HepG2 (cell line): ENCODE data around the gene SPINDOC. TPM values are rescaled to one million over a fixed set of nuclear protein-coding genes. Genes with fewer than 3 reads are reported as not detected.

ENCODE experiments used
- AGO2 ChIP-seq: fragments of 200-400 bp; formaldehyde crosslinking; optimal IDR thresholded peaks from 2 replicates; pipeline ENCODE3; 2017; ENCODE audit warnings: mild to moderate bottlenecking, low read depth, low read length, moderate library complexity
- CEBPB ChIP-seq: IDR thresholded peaks from 2 replicates; pipeline ENCODE4 v1.6.1; 2011; ENCODE audit warnings: low read depth, low read length, improper control_type of control experiment, borderline replicate concordance
- FOXA1 ChIP-seq, 2 experiments: fragments of 450-650 bp in 1 of 2; sonication (generic) in 1 of 2; formaldehyde crosslinking in 1 of 2; IDR thresholded peaks; 2 replicates each; pipeline versions ENCODE4 v1.4.0 to v1.6.1; 2016 to 2020; ENCODE audit warnings: missing genetic modification reagents in 1 of 2
- HNRNPL ChIP-seq: fragments of 200-400 bp; formaldehyde crosslinking; IDR thresholded peaks from 2 replicates; pipeline ENCODE4 v1.6.1; 2017; ENCODE audit warnings: mild to moderate bottlenecking, low read depth, low read length
- HOXD1 ChIP-seq: sonication (generic); formaldehyde crosslinking; IDR thresholded peaks from 2 replicates; pipeline ENCODE4 v1.5.0; 2020; ENCODE audit warnings: missing genetic modification reagents
- MAZ ChIP-seq, 2 experiments: sonication (generic) in 1 of 2; formaldehyde crosslinking in 1 of 2; IDR thresholded peaks; 2 replicates each; pipeline versions ENCODE4 v1.5.0 to v1.6.1; 2012 to 2020; ENCODE audit warnings: low read depth in 2 of 2, mild to moderate bottlenecking in 2 of 2, borderline replicate concordance in 1 of 2, improper control_type of control experiment in 1 of 2, low read length in 1 of 2, missing genetic modification reagents in 1 of 2, moderate library complexity in 1 of 2
- NR2C2 ChIP-seq: sonication (generic); formaldehyde crosslinking; IDR thresholded peaks from 2 replicates; pipeline ENCODE4 v1.4.0; 2020; ENCODE audit warnings: missing genetic modification reagents, mild to moderate bottlenecking, moderate library complexity, borderline replicate concordance
- POLR2A ChIP-seq, 2 experiments: IDR thresholded peaks; 2 replicates each; pipeline ENCODE4 v1.6.1; 2011; ENCODE audit warnings: low read depth in 2 of 2, low read length in 2 of 2, mild to moderate bottlenecking in 1 of 2, moderate library complexity in 1 of 2; ENCODE audit not compliant: insufficient read depth in 1 of 2
- SAP130 ChIP-seq: IDR thresholded peaks from 2 replicates; pipeline ENCODE4 v1.6.1; 2016; ENCODE audit warnings: low read depth
- TBX2 ChIP-seq: sonication (generic); formaldehyde crosslinking; IDR thresholded peaks from 2 replicates; pipeline ENCODE4 v1.5.0; 2020; ENCODE audit warnings: missing genetic modification reagents, mild to moderate bottlenecking, borderline replicate concordance
- ZFP36L2 ChIP-seq: sonication (generic); formaldehyde crosslinking; IDR thresholded peaks from 2 replicates; pipeline ENCODE4 v1.4.0; 2020; ENCODE audit warnings: missing genetic modification reagents
- ZFP62 ChIP-seq: sonication (generic); formaldehyde crosslinking; IDR thresholded peaks from 2 replicates; pipeline ENCODE4 v1.4.0; 2020; ENCODE audit warnings: missing genetic modification reagents
- ZIK1 ChIP-seq: sonication (generic); formaldehyde crosslinking; IDR thresholded peaks from 2 replicates; pipeline ENCODE4 v1.5.0; 2020; ENCODE audit warnings: mild to moderate bottlenecking, low read depth, missing genetic modification reagents, borderline replicate concordance
- ZNF3 ChIP-seq: IDR thresholded peaks from 2 replicates; pipeline ENCODE4 v1.7.0; 2017; ENCODE audit warnings: inconsistent platforms
- ZNF883 ChIP-seq: sonication (generic); formaldehyde crosslinking; IDR thresholded peaks from 2 replicates; pipeline ENCODE4 v1.5.1; 2020; ENCODE audit warnings: mild to moderate bottlenecking, missing genetic modification reagents; ENCODE audit errors: not compliant biosample characterization
- ZZZ3 ChIP-seq: sonication (generic); formaldehyde crosslinking; IDR thresholded peaks from 2 replicates; pipeline ENCODE4 v1.4.0; 2020; ENCODE audit warnings: missing genetic modification reagents, mild to moderate bottlenecking, borderline replicate concordance
- polyA plus RNA-seq, 8 experiments: library from polyadenylated mRNA; depleted of rRNA in 3 of 8; stranded (reverse) in 7 of 8; unstranded in 1 of 8; fragments of >200 nt; fragmentation: Illumina TruSeq in 4 of 8; extraction: Trizol in 4 of 8; gene quantifications; 2 replicates each; pipeline versions ENCODE4 v1.2.1 to v1.2.3, GENCODE V29; 2011 to 2016; ENCODE audit warnings: low read depth in 4 of 8, missing spikeins in 1 of 8, mixed read lengths in 1 of 8; ENCODE audit not compliant: insufficient read depth in 1 of 8
- total RNA-seq, 5 experiments: library from RNA; depleted of rRNA; stranded (reverse); fragments of >200 nt; fragmentation: Illumina TruSeq; extraction: Trizol; gene quantifications; 2 replicates each; pipeline ENCODE4 v1.2.3, GENCODE V29; 2016; ENCODE audit warnings: low read depth in 1 of 5
- TF ChIP-seq, protein P1 (sequence below): sonication (generic); formaldehyde crosslinking; IDR thresholded peaks from 2 replicates; pipeline ENCODE4 v1.4.0; 2020; ENCODE audit warnings: missing genetic modification reagents
- TF ChIP-seq, protein P2 (sequence below): sonication (generic); formaldehyde crosslinking; IDR thresholded peaks from 2 replicates; pipeline ENCODE4 v1.4.0; 2020; ENCODE audit warnings: missing genetic modification reagents, borderline replicate concordance
- TF ChIP-seq, protein P3 (sequence below): sonication (generic); formaldehyde crosslinking; IDR thresholded peaks from 2 replicates; pipeline ENCODE4 v1.4.0; 2020; ENCODE audit warnings: mild to moderate bottlenecking, missing genetic modification reagents
- TF ChIP-seq, protein P4 (sequence below): sonication (generic); formaldehyde crosslinking; IDR thresholded peaks from 2 replicates; pipeline ENCODE4 v1.9.0; 2021; ENCODE audit warnings: missing genetic modification reagents, borderline replicate concordance

The SPINDOC gene
- total and polyA plus RNA-seq, 2 of the 13 experiments (the other 11 are each of a cell fraction or from before 2014, with no cell fraction given) = 21.4 to 29.9 TPM

DNA sequence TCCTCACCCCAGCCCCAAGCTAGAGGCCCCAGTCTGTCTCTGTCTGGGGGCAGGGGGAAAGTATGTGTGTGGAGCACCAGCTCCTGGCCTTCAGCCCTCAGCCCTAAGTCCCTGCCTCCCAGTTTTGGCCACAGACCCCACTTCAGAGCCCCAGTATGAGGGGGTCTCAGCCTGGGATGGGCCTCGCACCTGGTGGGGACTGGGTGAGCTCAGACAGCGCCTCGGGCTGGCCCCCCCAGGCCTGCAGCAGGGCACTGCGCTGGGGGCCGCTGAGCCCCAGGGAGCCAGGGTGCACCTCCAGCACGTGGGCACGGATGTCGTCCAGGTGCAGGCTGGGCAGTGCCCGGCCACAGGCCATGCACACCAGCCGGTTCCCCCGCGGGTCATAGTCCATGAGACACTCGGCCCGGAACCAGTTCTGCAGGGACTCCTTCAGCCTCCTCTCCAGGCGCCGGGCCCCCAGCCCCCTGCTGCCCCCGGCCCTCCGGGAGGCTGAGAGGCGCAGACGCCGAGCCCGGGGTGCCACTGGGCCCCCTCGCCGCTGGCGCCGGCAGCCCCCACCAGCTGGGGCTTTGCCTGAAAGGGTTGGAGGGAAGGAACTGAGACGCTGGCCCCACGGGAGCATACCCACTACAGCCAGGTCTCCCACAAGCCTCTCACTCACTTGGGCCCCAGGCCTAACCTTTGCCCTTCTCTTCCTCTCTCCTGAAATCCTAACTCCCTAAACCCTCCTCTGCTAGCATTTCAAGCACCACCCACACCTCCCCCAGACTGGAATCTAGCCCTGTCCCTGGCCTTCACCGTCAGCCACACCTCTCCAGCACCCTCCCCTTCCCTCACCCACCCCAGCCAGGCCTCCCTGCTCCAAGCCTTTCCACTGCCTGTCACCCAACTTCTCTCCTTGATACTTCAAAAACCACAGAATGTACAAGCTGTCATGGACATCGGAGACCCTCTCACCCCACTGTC, 48.3 kb upstream of the SPINDOC start (continued):
- TF ChIP-seq, protein P1, sequence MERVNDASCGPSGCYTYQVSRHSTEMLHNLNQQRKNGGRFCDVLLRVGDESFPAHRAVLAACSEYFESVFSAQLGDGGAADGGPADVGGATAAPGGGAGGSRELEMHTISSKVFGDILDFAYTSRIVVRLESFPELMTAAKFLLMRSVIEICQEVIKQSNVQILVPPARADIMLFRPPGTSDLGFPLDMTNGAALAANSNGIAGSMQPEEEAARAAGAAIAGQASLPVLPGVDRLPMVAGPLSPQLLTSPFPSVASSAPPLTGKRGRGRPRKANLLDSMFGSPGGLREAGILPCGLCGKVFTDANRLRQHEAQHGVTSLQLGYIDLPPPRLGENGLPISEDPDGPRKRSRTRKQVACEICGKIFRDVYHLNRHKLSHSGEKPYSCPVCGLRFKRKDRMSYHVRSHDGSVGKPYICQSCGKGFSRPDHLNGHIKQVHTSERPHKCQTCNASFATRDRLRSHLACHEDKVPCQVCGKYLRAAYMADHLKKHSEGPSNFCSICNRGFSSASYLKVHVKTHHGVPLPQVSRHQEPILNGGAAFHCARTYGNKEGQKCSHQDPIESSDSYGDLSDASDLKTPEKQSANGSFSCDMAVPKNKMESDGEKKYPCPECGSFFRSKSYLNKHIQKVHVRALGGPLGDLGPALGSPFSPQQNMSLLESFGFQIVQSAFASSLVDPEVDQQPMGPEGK (CRISPR knock-in tag) = peak; percentile 66
- TF ChIP-seq SAP130 (CRISPR knock-in tag) (peak; percentile 31; the same call in 1 of the 2 replicates), ZFP62 (CRISPR knock-in tag) (no peak), CEBPB (no peak), TBX2 (CRISPR knock-in tag) (peak; percentile 42; the same call in 1 of the 2 replicates), ZNF883 (CRISPR knock-in tag) (peak; percentile 27), MAZ (IDR thresholded peaks at IDR 0.05; ENCODE audit: borderline replicate concordance, low read depth, low read length) (no peak), MAZ (CRISPR knock-in tag; IDR thresholded peaks at IDR 0.05; ENCODE audit: low read depth) (no peak), HOXD1 (CRISPR knock-in tag) (no peak), ZIK1 (CRISPR knock-in tag) (no peak), ZNF3 (CRISPR knock-in tag) (no peak), NR2C2 (CRISPR knock-in tag) (0 out of 2 replicates have a peak, but pooled peaks have one; percentile 23), ZFP36L2 (CRISPR knock-in tag) (no peak), ZZZ3 (CRISPR knock-in tag) (no peak), HNRNPL (peak; percentile 96), POLR2A (IDR thresholded peaks at IDR 0.05; ENCODE audit: insufficient read depth in 1 of 2, low read depth in 2 of 2, low read length in 2 of 2) (peak in 1 of 2 experiments; percentile 22; a peak in 1 of 4 replicates), FOXA1 (IDR thresholded peaks at IDR 0.05) (no peak), FOXA1 (CRISPR knock-in tag; IDR thresholded peaks at IDR 0.05) (no peak), AGO2 (peak; percentile 93)
- TF ChIP-seq, protein P2, sequence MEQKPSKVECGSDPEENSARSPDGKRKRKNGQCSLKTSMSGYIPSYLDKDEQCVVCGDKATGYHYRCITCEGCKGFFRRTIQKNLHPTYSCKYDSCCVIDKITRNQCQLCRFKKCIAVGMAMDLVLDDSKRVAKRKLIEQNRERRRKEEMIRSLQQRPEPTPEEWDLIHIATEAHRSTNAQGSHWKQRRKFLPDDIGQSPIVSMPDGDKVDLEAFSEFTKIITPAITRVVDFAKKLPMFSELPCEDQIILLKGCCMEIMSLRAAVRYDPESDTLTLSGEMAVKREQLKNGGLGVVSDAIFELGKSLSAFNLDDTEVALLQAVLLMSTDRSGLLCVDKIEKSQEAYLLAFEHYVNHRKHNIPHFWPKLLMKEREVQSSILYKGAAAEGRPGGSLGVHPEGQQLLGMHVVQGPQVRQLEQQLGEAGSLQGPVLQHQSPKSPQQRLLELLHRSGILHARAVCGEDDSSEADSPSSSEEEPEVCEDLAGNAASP (CRISPR knock-in tag) = no peak
- TF ChIP-seq, protein P3, sequence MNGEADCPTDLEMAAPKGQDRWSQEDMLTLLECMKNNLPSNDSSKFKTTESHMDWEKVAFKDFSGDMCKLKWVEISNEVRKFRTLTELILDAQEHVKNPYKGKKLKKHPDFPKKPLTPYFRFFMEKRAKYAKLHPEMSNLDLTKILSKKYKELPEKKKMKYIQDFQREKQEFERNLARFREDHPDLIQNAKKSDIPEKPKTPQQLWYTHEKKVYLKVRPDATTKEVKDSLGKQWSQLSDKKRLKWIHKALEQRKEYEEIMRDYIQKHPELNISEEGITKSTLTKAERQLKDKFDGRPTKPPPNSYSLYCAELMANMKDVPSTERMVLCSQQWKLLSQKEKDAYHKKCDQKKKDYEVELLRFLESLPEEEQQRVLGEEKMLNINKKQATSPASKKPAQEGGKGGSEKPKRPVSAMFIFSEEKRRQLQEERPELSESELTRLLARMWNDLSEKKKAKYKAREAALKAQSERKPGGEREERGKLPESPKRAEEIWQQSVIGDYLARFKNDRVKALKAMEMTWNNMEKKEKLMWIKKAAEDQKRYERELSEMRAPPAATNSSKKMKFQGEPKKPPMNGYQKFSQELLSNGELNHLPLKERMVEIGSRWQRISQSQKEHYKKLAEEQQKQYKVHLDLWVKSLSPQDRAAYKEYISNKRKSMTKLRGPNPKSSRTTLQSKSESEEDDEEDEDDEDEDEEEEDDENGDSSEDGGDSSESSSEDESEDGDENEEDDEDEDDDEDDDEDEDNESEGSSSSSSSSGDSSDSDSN (CRISPR knock-in tag) = peak; percentile 30; the same call in 1 of the 2 replicates
- TF ChIP-seq, protein P4, sequence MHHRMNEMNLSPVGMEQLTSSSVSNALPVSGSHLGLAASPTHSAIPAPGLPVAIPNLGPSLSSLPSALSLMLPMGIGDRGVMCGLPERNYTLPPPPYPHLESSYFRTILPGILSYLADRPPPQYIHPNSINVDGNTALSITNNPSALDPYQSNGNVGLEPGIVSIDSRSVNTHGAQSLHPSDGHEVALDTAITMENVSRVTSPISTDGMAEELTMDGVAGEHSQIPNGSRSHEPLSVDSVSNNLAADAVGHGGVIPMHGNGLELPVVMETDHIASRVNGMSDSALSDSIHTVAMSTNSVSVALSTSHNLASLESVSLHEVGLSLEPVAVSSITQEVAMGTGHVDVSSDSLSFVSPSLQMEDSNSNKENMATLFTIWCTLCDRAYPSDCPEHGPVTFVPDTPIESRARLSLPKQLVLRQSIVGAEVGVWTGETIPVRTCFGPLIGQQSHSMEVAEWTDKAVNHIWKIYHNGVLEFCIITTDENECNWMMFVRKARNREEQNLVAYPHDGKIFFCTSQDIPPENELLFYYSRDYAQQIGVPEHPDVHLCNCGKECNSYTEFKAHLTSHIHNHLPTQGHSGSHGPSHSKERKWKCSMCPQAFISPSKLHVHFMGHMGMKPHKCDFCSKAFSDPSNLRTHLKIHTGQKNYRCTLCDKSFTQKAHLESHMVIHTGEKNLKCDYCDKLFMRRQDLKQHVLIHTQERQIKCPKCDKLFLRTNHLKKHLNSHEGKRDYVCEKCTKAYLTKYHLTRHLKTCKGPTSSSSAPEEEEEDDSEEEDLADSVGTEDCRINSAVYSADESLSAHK = no peak
